Natural killer cell (primary cell): Measurements from ENCODE around the gene FTO. TPM values are rescaled to one million over a fixed set of nuclear protein-coding genes. Genes with fewer than 3 reads are reported as not detected.

ENCODE experiments used
- ATAC-seq, 3 donors: fragments of 150-1000 bp in 2 of 3; fragments of 200-7000 bp in 1 of 3; cut with Tn5 transposase; 1 replicate in 1 of 3; 2 replicates in 2 of 3; pipeline ENCODE4 v1.10.0; 2021; ENCODE audit warnings: mild to moderate bottlenecking in 2 of 3, moderate library complexity in 2 of 3
- DNase-seq, 2 donors: peaks; one replicate each; pipeline versions ENCODE4 v3.0.0 to v3.0.0-alpha.2; 2013 to 2021; ENCODE audit warnings: mixed read lengths in 1 of 2
- H3K27ac ChIP-seq: one replicate; pipeline ENCODE4 v1.5.1; 2013; ENCODE audit warnings: mild to moderate bottlenecking, low read length
- H3K27me3 ChIP-seq: one replicate; pipeline ENCODE4 v1.6.1; 2013; ENCODE audit warnings: low read length; ENCODE audit not compliant: control insufficient read depth, insufficient read depth
- H3K36me3 ChIP-seq: one replicate; pipeline ENCODE4 v1.6.1; 2013; ENCODE audit warnings: low read length; ENCODE audit not compliant: control insufficient read depth, insufficient read depth
- H3K4me1 ChIP-seq: one replicate; pipeline ENCODE4 v1.6.1; 2013; ENCODE audit warnings: low read length; ENCODE audit not compliant: control insufficient read depth, insufficient read depth
- H3K4me3 ChIP-seq: one replicate; pipeline ENCODE4 v1.5.1; 2013; ENCODE audit warnings: low read length
- H3K9me3 ChIP-seq: one replicate; pipeline ENCODE4 v1.6.1; 2013; ENCODE audit warnings: low read length; ENCODE audit not compliant: control insufficient read depth, insufficient read depth
- H3K27ac Mint-ChIP-seq, 2 donors: one replicate each; pipeline ENCODE4 v1.8.0; 2022; ENCODE audit warnings: mild to moderate bottlenecking in 2 of 2, mixed read lengths in 2 of 2, moderate library complexity in 1 of 2
- H3K27me3 Mint-ChIP-seq, 2 donors: one replicate each; pipeline ENCODE4 v1.8.0; 2022; ENCODE audit warnings: low read depth in 2 of 2, mixed read lengths in 2 of 2
- H3K36me3 Mint-ChIP-seq: one replicate; pipeline ENCODE4 v1.8.0; 2022; ENCODE audit warnings: mixed read lengths
- H3K4me1 Mint-ChIP-seq, 2 donors: one replicate each; pipeline ENCODE4 v1.8.0; 2022; ENCODE audit warnings: mixed read lengths in 2 of 2
- H3K4me3 Mint-ChIP-seq: one replicate; pipeline ENCODE4 v1.8.0; 2022; ENCODE audit warnings: mild to moderate bottlenecking, moderate library complexity, mixed read lengths
- H3K9me3 Mint-ChIP-seq, 2 donors: one replicate each; pipeline ENCODE4 v1.8.0; 2022; ENCODE audit warnings: mixed read lengths in 2 of 2
- WGBS: methylation state at CpG from one replicate; pipeline ENCODE4 v1.1.7; 2013; ENCODE audit warnings: missing lambda C conversion rate; ENCODE audit not compliant: insufficient coverage; 5-methylcytosine and 5-hydroxymethylcytosine counted together
- intact Hi-C: fragments of 100-400 bp; cut with micrococcal nuclease; formaldehyde crosslinking; loops from one replicate; pipeline ENCODE4 v1.14.2; 2022
- total RNA-seq, 4 donors: library from RNA; stranded (reverse); fragments of 120-200 nt in 1 of 4; gene quantifications; one replicate each; pipeline versions ENCODE4 v1.2.3 to v1.2.4, GENCODE V29; 2013 to 2022
- TF ChIP-seq, protein P1 (sequence below): fragments of 200-600 bp; IDR thresholded peaks from one replicate; pipeline ENCODE4 v1.8.0; 2022; ENCODE audit warnings: antibody characterized with exemption

Gene FTO
- total RNA-seq, 3 donors from 2014 or later (not counting 1 experiment from before 2014, with no cell fraction given) = 55.4 to 70.5 (median 55.4) TPM

DNA sequence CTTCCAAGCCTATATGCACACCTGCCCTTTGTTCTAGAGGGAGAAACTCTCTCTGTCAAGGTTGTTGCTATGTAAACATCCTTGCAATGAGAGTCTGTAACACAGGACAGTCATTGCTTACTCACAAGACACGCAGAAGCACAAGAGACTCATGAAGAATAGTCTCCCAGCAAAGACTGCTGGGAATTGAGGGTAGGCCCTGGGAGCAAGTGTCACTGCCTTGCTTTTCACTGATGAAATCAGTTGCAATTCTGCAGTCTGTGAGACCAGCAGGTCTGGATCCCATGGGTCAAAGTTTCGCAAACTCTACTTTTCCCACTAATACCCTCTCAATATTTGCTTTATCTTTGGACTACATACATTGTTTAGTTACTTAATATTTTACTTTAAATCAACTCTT lies 177.4 kb downstream of the FTO start:
- peaks cover 4% of the 10 kb centered on the region for H3K36me3 ChIP-seq
- H3K9me3 Mint-ChIP-seq = no peaks in the 10 kb centered on the region
- ATAC-seq (no peak), DNase-seq (no peak)
- H3K4me3 ChIP-seq = no peak overlapping the region
- TF ChIP-seq, protein P1, sequence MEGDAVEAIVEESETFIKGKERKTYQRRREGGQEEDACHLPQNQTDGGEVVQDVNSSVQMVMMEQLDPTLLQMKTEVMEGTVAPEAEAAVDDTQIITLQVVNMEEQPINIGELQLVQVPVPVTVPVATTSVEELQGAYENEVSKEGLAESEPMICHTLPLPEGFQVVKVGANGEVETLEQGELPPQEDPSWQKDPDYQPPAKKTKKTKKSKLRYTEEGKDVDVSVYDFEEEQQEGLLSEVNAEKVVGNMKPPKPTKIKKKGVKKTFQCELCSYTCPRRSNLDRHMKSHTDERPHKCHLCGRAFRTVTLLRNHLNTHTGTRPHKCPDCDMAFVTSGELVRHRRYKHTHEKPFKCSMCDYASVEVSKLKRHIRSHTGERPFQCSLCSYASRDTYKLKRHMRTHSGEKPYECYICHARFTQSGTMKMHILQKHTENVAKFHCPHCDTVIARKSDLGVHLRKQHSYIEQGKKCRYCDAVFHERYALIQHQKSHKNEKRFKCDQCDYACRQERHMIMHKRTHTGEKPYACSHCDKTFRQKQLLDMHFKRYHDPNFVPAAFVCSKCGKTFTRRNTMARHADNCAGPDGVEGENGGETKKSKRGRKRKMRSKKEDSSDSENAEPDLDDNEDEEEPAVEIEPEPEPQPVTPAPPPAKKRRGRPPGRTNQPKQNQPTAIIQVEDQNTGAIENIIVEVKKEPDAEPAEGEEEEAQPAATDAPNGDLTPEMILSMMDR = no peak
- no peak overlapping the region for H3K4me3 Mint-ChIP-seq
- intact Hi-C loops = no loop called here
- no peaks in the 10 kb centered on the region for H3K27me3 Mint-ChIP-seq
- H3K27ac Mint-ChIP-seq = no peak overlapping the region
- H3K27ac ChIP-seq = no peak overlapping the region
- peaks cover 0 to 5% of the 10 kb centered on the region in 2 donors for H3K4me1 Mint-ChIP-seq
- no peaks in the 10 kb centered on the region for H3K4me1 ChIP-seq
- 100% methylated on average over 2 of the region's 2 CpGs for WGBS
- no peaks in the 10 kb centered on the region for H3K9me3 ChIP-seq
- H3K27me3 ChIP-seq = no peaks in the 10 kb centered on the region
- H3K36me3 Mint-ChIP-seq = peaks cover 4% of the 10 kb centered on the region

DNA sequence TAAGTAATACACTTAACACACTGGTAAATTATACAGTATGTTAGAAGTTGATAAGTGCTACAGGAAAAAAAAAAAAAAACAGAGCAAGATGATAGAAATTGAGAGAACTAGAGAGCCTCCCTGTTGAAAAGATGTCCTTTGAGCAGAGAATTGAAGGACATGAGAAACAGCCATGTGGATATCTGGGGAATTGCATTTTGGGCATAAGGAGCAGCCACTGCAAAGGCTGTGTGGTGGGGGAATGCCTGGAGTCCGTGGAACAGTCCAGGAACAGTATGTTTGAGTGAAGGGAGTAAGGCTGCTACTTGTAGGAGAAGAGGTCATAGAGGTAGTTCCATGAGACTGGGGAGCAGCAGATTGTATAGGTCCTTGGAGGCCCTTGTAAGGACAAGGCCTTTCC lies 178.4 kb downstream of the FTO start:
- ATAC-seq (no peak), DNase-seq (no peak)
- H3K9me3 Mint-ChIP-seq = no peaks in the 10 kb centered on the region
- no peak overlapping the region for H3K4me3 ChIP-seq
- no peaks in the 10 kb centered on the region for H3K27me3 ChIP-seq
- no peak overlapping the region for H3K27ac ChIP-seq
- H3K4me3 Mint-ChIP-seq = no peak overlapping the region
- TF ChIP-seq, protein P1 = no peak
- H3K27ac Mint-ChIP-seq = peak overlapping the region in 1 of 2 donors; percentile 19
- 88% methylated on average over 1 of the region's 1 CpG for WGBS
- no peaks in the 10 kb centered on the region for H3K9me3 ChIP-seq
- intact Hi-C loops = no loop called here
- H3K4me1 ChIP-seq = no peaks in the 10 kb centered on the region
- no peaks in the 10 kb centered on the region for H3K27me3 Mint-ChIP-seq
- peaks cover 10% of the 10 kb centered on the region for H3K36me3 Mint-ChIP-seq
- H3K4me1 Mint-ChIP-seq = peaks cover 0 to 5% of the 10 kb centered on the region in 2 donors
- H3K36me3 ChIP-seq = peaks cover 4% of the 10 kb centered on the region

DNA sequence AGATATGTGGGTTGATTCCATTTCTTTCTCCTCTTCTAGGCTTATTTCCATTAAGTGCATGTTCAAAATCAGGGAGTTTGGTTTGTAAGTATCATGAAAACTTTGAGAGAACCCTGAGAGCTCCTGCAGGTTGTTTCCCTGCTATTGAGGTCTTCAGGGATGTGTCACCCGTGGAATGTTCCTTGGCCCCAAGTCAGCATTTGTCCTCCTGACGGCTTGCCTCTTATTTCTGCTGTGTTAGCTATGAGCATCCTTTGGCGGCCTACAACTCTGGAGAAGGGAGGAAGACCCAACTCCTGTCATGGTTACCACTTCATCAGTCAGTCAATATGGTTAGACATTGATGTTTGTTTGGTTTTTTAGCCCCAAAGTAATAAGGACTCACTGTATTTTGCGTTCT lies 180.8 kb downstream of the FTO start:
- H3K4me3 Mint-ChIP-seq = no peak overlapping the region
- H3K4me1 Mint-ChIP-seq = peaks cover 0 to 5% of the 10 kb centered on the region in 2 donors
- DNase-seq (no peak), ATAC-seq (no peak)
- H3K27ac Mint-ChIP-seq = no peak overlapping the region
- H3K9me3 Mint-ChIP-seq = no peaks in the 10 kb centered on the region
- no peak overlapping the region for H3K27ac ChIP-seq
- H3K27me3 Mint-ChIP-seq = no peaks in the 10 kb centered on the region
- H3K4me3 ChIP-seq = no peak overlapping the region
- H3K36me3 Mint-ChIP-seq = peaks cover 10% of the 10 kb centered on the region
- H3K27me3 ChIP-seq = no peaks in the 10 kb centered on the region
- 100% methylated on average over 3 of the region's 4 CpGs for WGBS
- H3K36me3 ChIP-seq = peaks cover 12% of the 10 kb centered on the region
- no peaks in the 10 kb centered on the region for H3K4me1 ChIP-seq
- H3K9me3 ChIP-seq = no peaks in the 10 kb centered on the region
- intact Hi-C loops = no loop called here
- TF ChIP-seq, protein P1 = no peak
